WERI-Rb-1 (cell line): ENCODE results near the gene ZIC1.
A peak's percentile ranks its signal among the peaks of the same experiment; 100 is the strongest.

Experiments
- DNase-seq: peaks from one replicate; pipeline ENCODE4 v3.0.0-alpha.2; 2020
- H3K27ac ChIP-seq: fragments of 250-450 bp; sonication (Bioruptor Pico); 2 replicates; pipeline ENCODE4 v1.5.1; 2020; ENCODE audit warnings: mild to moderate bottlenecking, moderate library complexity
- H3K27me3 ChIP-seq: fragments of 250-450 bp; sonication (Bioruptor Pico); 2 replicates; pipeline ENCODE4 v1.5.1; 2021; ENCODE audit warnings: mild to moderate bottlenecking, low read depth, moderate library complexity; ENCODE audit not compliant: insufficient read depth, severe bottlenecking
- H3K36me3 ChIP-seq: fragments of 250-450 bp; sonication (Bioruptor Pico); 2 replicates; pipeline ENCODE4 v1.5.1; 2020; ENCODE audit warnings: mild to moderate bottlenecking, moderate library complexity
- H3K4me3 ChIP-seq: 2 replicates; pipeline ENCODE4 v1.5.1; 2011; ENCODE audit warnings: low read depth, mild to moderate bottlenecking, control low read depth, low read length
- H3K9me3 ChIP-seq: fragments of 250-450 bp; sonication (Bioruptor Pico); 2 replicates; pipeline ENCODE4 v1.5.1; 2021; ENCODE audit warnings: mild to moderate bottlenecking, moderate library complexity; ENCODE audit not compliant: severe bottlenecking
- CTCF ChIP-seq: IDR thresholded peaks from 2 replicates; pipeline ENCODE4 v1.5.1; 2011; ENCODE audit warnings: low read depth, mild to moderate bottlenecking, control low read depth, inconsistent platforms, low read length

The ZIC1 gene

GRCh38 chr3:147388700-147389580 is 20.2 kb upstream of the ZIC1 start:
- Histone ChIP-seq H3K27me3 (no peaks in the 10 kb centered on the region), H3K27ac (no peak overlapping the region), H3K36me3 (peaks cover 3% of the 10 kb centered on the region; the same call in 1 of the 2 replicates), H3K9me3 (no peaks in the 10 kb centered on the region), H3K4me3 (no peak overlapping the region)
- DNase-seq, result no peak
- TF ChIP-seq CTCF, result no peak

GRCh38 chr3:147389717-147390116 is 19.4 kb upstream of the ZIC1 start:
- TF ChIP-seq CTCF, result no peak
- no peak for DNase-seq
- Histone ChIP-seq H3K9me3 (no peaks in the 10 kb centered on the region), H3K36me3 (peaks cover 3% of the 10 kb centered on the region; the same call in 1 of the 2 replicates), H3K4me3 (no peak overlapping the region), H3K27ac (no peak overlapping the region), H3K27me3 (no peaks in the 10 kb centered on the region)

GRCh38 chr3:147390589-147391569 is 18.3 kb upstream of the ZIC1 start:
- H3K9me3 ChIP-seq, result no peaks in the 10 kb centered on the region
- no peaks in the 10 kb centered on the region for H3K27me3 ChIP-seq
- peaks cover 5% of the 10 kb centered on the region for H3K36me3 ChIP-seq
- no peak for DNase-seq
- TF ChIP-seq CTCF, result no peak
- H3K4me3 ChIP-seq, result no peak overlapping the region
- no peak overlapping the region for H3K27ac ChIP-seq

- H3K27me3 ChIP-seq, result no peaks in the 10 kb centered on the region
- TF ChIP-seq CTCF, result peak; percentile 78
- H3K9me3 ChIP-seq, result no peaks in the 10 kb centered on the region
- peak overlapping the region; percentile 94 for H3K27ac ChIP-seq
- DNase-seq, result peak; percentile 94
- peak overlapping the region; percentile 81 for H3K4me3 ChIP-seq
- peaks cover 5% of the 10 kb centered on the region for H3K36me3 ChIP-seq
Measured at GRCh38 chr3:147391781-147392624, 17.2 kb upstream of the ZIC1 start.

GRCh38 chr3:147392625-147392946 is 16.6 kb upstream of the ZIC1 start:
- H3K36me3 ChIP-seq, result peaks cover 5% of the 10 kb centered on the region
- H3K27me3 ChIP-seq, result no peaks in the 10 kb centered on the region
- TF ChIP-seq CTCF, result no peak
- peak overlapping the region; percentile 94 for H3K27ac ChIP-seq
- H3K9me3 ChIP-seq, result no peaks in the 10 kb centered on the region
- H3K4me3 ChIP-seq, result peak overlapping the region; percentile 81
- peak; percentile 57 for DNase-seq
